HG03565 (cell line): ENCODE results near the gene RAMP3.
"Not testable (repeated sequence)": the region's sequence is repeated elsewhere in the genome, so short reads cannot be mapped to it uniquely, and the experiment has no call there.

Experiments used
- ATAC-seq: cut with Tn5 transposase; IDR thresholded peaks from one replicate; pipeline ENCODE4 v1.9.1; 2021; ENCODE audit warnings: mild to moderate bottlenecking, moderate library complexity; ENCODE audit not compliant: unreplicated experiment

Gene RAMP3, protein sequence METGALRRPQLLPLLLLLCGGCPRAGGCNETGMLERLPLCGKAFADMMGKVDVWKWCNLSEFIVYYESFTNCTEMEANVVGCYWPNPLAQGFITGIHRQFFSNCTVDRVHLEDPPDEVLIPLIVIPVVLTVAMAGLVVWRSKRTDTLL

GRCh38 chr7:45157653-45158401 is at the start of gene RAMP3:
TSS of gene RAMP3 (plus strand) at chr7:45157791. CDS start at chr7:45157829, 38 bp downstream.
- no peak for ATAC-seq

- no peak for ATAC-seq
Observed at GRCh38 chr7:45108863-45109262, 48.7 kb upstream of the RAMP3 start.

DNA sequence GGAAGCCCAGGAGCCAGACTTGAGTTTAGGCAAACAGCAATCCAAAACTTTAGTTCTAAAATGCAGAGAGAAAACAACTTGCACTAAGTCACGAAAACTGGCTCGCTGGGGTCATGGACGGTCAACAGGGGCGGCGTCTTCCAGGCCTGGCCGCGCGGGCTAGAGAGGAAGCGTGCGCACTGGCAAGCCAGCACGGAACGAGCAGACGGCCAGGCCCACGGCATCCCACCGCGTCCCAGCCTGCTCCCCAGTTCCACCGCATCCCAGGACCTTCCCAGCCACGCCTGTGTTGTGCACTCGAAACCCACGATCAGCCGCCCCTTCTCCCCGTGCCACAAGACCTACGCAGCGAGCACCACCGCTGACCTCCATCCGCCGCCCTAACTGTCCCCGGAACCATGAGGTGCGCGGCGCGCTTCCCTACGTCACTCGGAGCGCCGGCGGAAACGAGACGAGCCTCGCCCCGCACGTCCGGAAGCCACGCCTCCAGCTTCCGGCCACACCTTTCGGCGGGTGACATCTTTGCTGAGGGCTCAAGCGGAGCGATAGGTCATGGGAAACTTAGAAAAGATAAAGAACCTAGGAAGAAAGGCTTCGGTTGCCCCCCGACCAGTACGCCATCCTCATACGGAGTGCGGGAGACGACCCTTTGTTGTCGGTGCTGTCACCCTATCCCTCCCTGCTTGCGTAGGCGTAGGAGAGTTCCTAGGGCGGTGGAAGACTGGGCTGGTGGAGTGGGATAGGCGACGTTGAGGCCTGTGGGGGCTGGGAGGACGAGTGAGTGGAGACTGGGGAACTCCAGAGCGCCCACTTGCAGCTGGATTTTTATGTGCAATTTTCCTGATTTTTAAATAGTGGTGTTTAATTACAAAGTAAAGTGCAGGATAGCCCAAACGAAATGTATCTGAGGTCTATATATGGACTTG is 46.0 kb upstream of the RAMP3 start, which contains the start of gene TBRG4:
TSS of gene TBRG4 (minus strand) at position 400 of the 926 bp plus-strand sequence. CDS start 2,460 bp downstream, outside the sequence.
- peak; percentile 94 for ATAC-seq

GRCh38 chr7:45112648-45113047 is 44.9 kb upstream of the RAMP3 start:
- no peak for ATAC-seq

DNA sequence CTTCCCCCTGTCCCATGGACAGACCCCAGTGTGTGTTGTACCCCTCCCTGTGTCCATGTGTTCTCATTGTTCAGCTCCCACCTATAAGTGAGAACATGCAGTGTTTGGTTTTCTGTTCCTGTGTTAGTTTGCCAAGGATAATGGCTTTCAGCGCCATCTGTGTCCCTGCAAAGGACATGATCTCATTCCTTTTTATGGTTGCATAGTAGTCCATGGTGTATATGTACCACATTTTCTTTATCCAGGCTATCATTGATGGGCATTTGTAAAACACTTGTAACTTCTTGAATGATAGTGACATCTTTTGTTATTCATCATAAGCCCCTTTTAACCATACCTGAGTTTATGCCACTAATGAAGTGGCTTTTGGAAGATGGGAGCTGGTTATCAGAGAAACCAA is 43.3 kb upstream of the RAMP3 start:
- not testable (repeated sequence) for ATAC-seq

DNA sequence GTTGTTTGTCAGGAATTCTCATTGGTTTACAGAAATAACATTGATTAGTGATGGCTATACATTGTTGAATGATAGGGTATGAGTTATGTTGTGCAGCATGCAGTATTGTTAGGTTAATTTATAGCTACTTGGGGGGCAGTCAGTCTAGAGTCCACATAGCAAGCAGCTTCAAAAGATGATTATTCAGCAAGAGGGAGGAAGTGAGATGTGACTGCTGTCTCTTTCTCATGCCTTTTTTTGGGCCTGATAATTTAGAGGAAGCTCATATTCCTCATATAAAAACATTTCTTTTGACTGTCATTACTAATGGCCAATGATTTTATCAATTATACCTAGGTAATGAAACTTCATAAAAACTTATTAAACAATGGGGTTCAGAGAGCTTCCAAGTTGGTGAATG is 42.7 kb upstream of the RAMP3 start:
- no peak for ATAC-seq

- ATAC-seq = no peak
Observed at GRCh38 chr7:45116048-45116447, 41.5 kb upstream of the RAMP3 start.

DNA sequence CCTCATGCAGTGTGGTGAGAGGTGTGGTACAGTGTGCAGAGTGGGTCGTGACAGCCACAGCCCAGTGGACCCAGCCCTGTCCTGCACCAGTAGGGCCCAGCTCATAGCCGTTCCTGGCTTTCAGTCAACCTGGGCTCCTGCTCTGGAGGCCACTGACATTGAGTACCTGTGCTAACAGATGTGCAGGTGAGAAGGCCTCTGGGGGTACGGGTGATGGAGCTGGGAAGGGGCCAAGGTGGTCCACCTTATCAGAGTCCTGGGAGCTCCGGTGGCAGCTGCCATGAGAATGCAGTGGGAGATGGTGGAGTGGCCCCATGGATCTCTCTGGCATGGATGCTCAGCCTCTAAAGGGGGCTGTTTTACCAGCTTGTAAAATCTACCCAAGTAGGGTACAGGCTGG is 40.0 kb upstream of the RAMP3 start:
- no peak for ATAC-seq

GRCh38 chr7:45118292-45118691 is 39.3 kb upstream of the RAMP3 start:
- ATAC-seq = no peak

- ATAC-seq = no peak
Observed at GRCh38 chr7:45118889-45119331, 38.7 kb upstream of the RAMP3 start.

DNA sequence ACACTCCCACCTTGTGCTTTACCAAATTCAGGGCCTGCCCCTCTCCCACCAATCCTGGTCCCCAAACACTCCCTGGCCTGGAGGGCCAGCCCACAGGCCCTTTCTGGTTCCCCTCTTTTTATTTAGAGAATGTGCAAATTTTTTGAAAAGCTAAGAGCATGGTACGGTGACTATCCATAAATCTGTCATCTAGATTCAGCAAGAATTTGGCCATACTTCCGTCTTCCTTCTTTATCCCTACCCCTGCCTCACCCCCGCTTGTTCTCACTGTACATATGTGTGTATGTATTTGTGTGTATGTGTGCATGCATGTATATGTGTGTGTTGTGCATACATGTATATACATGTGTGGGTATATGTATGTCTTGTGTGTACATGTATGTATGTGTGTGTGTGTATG is 38.0 kb upstream of the RAMP3 start:
- no peak for ATAC-seq

- ATAC-seq = no peak
Observed at GRCh38 chr7:45122975-45123860, 34.4 kb upstream of the RAMP3 start.

DNA sequence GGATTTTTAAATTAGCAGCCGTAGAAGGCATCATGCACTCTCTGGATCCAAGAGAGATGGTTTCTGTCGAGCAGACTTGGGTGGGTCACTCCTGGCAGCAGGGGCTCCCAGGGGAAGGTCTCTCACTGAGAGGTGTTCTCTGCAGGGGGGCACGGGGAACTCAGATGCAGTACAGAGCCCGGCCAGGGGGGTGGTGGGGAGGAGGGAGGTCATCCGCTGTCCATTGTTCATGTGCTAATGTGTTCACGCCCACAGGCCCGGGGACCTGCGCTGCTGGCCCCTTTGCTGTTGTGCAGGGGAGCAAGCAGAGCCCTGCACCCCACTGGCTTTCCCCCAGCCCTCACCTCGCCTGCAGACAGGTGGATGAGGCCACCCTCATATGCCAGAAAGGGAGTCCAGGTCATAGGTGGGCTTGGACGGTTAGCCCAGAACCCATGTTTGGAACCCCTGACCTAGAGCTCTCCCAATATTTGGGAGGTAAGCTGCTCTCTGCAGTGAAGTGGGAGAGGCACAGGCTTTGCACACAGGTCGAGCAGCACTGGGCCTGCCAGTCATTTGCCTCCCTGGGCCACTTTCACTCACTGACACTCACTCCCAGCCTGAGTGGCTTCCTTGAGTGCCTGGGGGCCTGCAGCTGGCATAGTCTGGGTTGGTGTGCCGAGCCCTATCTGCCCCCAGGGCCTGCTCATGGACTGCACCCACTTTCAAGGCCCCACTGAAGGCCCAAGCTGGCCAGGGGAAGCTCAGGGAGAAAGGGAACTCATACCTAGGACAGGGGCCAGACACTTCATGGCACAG is 33.5 kb upstream of the RAMP3 start:
- ATAC-seq = no peak

- ATAC-seq = no peak
Observed at GRCh38 chr7:45125193-45125904, 32.2 kb upstream of the RAMP3 start.

GRCh38 chr7:45126201-45126600 is 31.4 kb upstream of the RAMP3 start:
- ATAC-seq = no peak

GRCh38 chr7:45126920-45127319 is 30.7 kb upstream of the RAMP3 start:
- ATAC-seq = no peak

DNA sequence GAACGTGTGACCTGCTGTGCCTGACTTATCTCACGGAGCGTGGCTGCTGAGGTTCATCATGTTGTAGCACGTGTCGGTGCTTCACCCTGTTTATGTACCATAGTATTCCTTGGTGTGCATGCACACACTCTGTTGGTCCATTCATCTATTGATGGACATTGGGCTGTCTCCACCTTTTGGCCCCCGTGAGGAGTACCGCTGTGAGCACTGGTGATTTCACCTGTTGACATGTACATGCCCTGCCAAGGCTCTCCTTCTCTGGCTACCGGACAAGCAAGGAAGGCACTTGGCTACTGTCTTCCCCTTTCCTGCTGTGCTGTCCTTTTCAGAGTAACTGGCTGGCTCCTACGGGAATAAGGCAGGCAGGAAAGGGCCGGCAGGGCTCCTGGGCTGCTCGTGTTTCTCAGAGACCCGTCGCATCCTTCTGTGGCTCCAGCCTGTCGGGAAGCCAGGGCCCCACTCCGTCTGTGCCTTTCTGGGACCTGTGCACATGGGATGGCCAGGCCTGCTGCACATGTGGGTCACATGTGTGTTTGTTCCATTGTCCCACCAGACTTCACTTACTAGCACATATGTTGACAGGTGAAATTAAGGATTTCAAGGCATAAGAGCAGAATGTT is 28.3 kb upstream of the RAMP3 start:
- ATAC-seq = no peak

DNA sequence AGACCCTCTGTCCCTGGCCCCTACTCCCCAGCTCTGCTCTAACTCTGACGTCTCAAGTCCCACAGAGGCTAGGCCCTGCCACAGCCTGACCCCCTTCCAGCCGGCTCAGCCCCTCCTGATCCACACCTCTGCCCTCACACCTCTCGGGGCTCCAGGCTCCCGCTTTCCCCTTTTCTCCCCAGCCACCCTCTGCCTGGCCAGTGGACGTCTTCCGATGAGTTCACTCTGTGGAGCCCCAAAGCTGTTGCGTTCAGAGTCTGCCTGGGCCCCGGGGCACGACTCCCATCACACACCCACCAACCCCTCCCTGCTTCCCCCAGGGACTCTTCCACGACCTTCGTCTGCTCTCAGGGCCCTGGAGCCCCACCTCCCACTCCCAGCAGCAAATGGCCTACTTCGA is 27.7 kb upstream of the RAMP3 start:
- ATAC-seq = no peak

DNA sequence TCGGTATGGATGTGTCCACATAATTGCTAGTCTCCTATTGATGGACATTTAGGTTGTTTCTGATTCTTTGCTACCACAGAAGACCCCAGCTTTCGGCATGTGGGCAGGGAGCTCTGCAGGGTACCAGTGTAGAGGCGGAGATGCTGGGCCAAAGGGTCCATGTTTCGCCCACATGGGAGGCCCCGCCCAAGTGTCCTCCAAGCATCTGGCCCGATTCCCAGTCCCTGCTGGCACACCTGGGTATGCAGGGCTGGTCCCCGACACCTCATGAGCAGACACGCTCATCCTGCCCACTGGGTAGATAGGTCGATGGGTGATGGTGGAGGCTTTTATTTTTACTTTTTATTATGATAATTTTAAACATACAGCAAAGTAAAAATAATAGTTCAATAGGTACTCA is 26.7 kb upstream of the RAMP3 start:
- ATAC-seq = no peak
